Measurements from ENCODE around the gene MGAT3. TPM values are rescaled to one million over a fixed set of nuclear protein-coding genes. Genes with fewer than 3 reads are reported as not detected.
A peak's percentile ranks its signal among the peaks of the same experiment; 100 is the strongest.

The MGAT3 gene
- total RNA-seq, 1 experiment from 2014 or later = 0.20 TPM

GRCh38 chr22:39522567-39523300 lies 65.9 kb downstream of the MGAT3 start:
- Histone ChIP-seq H3K27me3 (ENCODE audit: insufficient read depth, low read length) (no peaks in the 10 kb centered on the region), H3K4me2 (ENCODE audit: low read length) (peak overlapping the region; percentile 75; the same call in 1 of the 2 replicates), H3K27ac (ENCODE audit: low read depth, low read length) (peak overlapping the region; percentile 99), H3K9ac (ENCODE audit: low read length) (peak overlapping the region; percentile 12; the same call in 1 of the 2 replicates), H3K4me1 (ENCODE audit: control insufficient read depth in 1 of 2, insufficient read depth in 2 of 2, low read length in 2 of 2) (peaks cover 17 to 37% of the 10 kb centered on the region in 2 experiments), H3K79me2 (ENCODE audit: insufficient read depth, low read length) (peaks cover 49% of the 10 kb centered on the region), H3K36me3 (ENCODE audit: control insufficient read depth in 1 of 2, insufficient read depth in 2 of 2, low read length in 2 of 2) (peaks cover 15 to 34% of the 10 kb centered on the region in 2 experiments; a peak in 3 of 4 replicates), H4K20me1 (ENCODE audit: insufficient read depth) (peaks cover 16% of the 10 kb centered on the region; the same call in 1 of the 2 replicates), H3K9me2 (ENCODE audit: insufficient read depth) (no peaks in the 10 kb centered on the region), H2AFZ (ENCODE audit: low read depth, low read length, poor library complexity, severe bottlenecking) (no peak overlapping the region), H3K9me3 (ENCODE audit: control insufficient read depth in 1 of 2, insufficient read depth in 1 of 2, low read depth in 1 of 2, low read length in 2 of 2) (no peaks in the 10 kb centered on the region), H3K4me3 (replicated peaks in 1 of 2; ENCODE audit: low read depth in 1 of 2, low read length in 2 of 2) (no peak overlapping the region)
- POLR2A ChIA-PET = interaction anchor here (1.1 to 1.7 kb wide), 3 partner anchors 21 to 203 kb away, joined by 4 to 6 read pairs (median 5); partner anchors contain the start of genes MIEF1 and RPL3
- intact Hi-C loops (cut with micrococcal nuclease) = loop anchor here (5.0 kb wide), 1 partner anchor 205 kb away; the partner anchor contains the start of gene RPL3
- RAD21 ChIA-PET (ENCODE audit: low non-redundant PET in 1 of 2, low total read pairs in 2 of 2, uncharacterized antibody in 2 of 2, unreplicated experiment in 2 of 2) = no interaction called here
- DNase-seq (ENCODE audit: low read depth, low spot score) (no peak), ATAC-seq (no peak)
- TF ChIP-seq, protein P1, sequence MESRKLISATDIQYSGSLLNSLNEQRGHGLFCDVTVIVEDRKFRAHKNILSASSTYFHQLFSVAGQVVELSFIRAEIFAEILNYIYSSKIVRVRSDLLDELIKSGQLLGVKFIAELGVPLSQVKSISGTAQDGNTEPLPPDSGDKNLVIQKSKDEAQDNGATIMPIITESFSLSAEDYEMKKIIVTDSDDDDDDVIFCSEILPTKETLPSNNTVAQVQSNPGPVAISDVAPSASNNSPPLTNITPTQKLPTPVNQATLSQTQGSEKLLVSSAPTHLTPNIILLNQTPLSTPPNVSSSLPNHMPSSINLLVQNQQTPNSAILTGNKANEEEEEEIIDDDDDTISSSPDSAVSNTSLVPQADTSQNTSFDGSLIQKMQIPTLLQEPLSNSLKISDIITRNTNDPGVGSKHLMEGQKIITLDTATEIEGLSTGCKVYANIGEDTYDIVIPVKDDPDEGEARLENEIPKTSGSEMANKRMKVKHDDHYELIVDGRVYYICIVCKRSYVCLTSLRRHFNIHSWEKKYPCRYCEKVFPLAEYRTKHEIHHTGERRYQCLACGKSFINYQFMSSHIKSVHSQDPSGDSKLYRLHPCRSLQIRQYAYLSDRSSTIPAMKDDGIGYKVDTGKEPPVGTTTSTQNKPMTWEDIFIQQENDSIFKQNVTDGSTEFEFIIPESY (IDR thresholded peaks at IDR 0.05; ENCODE audit: extremely low read depth, insufficient replicate concordance, low read length) = no peak
- TF ChIP-seq POLR2AphosphoS5 (IDR thresholded peaks at IDR 0.05; ENCODE audit: low read depth, low read length) (peak; percentile 89; the same call in 1 of the 2 replicates), POLR2A (IDR thresholded peaks at IDR 0.05; ENCODE audit: borderline replicate concordance, extremely low read depth, insufficient read depth, insufficient read length) (peak; percentile 25)
- no TSS peak for BruUV-seq (replicated peaks)
- CTCF ChIA-PET = interaction anchor here (3.0 to 3.9 kb wide), 2 partner anchors 21 to 26 kb away, joined by 9 to 11 read pairs; partner anchors contain the start of gene MIEF1

Data from HCT116 (cell line).